ENCODE measurements around the gene DIDO1.
A peak's percentile ranks its signal among the peaks of the same experiment; 100 is the strongest.

Gene DIDO1

GRCh38 chr20:62926229-62927127 is at the start of gene DIDO1:
Gene DIDO1 (minus strand): TSS chr20:62926505.
- no peaks in the 10 kb centered on the region for H3K27me3 ChIP-seq (ENCODE audit: control insufficient read depth in 1 of 2, insufficient read depth in 2 of 2, low read length in 2 of 2)
- H3K36me3 ChIP-seq (ENCODE audit: insufficient read depth, low read length) = no peaks in the 10 kb centered on the region
- H3K4me1 ChIP-seq (ENCODE audit: insufficient read depth, low read length) = peaks cover 51% of the 10 kb centered on the region
- H3K9me3 ChIP-seq (ENCODE audit: low read length) = no peaks in the 10 kb centered on the region
- H3K4me3 ChIP-seq (ENCODE audit: low read depth in 1 of 2, low read length in 2 of 2) = peak within 1 kb of the TSS; percentile 89 to 90
- H3K27ac ChIP-seq (ENCODE audit: low read depth, low read length) = peak within 1 kb of the TSS; percentile 85
- H3K9ac ChIP-seq (ENCODE audit: low read length) = peak within 1 kb of the TSS; percentile 88

DNA sequence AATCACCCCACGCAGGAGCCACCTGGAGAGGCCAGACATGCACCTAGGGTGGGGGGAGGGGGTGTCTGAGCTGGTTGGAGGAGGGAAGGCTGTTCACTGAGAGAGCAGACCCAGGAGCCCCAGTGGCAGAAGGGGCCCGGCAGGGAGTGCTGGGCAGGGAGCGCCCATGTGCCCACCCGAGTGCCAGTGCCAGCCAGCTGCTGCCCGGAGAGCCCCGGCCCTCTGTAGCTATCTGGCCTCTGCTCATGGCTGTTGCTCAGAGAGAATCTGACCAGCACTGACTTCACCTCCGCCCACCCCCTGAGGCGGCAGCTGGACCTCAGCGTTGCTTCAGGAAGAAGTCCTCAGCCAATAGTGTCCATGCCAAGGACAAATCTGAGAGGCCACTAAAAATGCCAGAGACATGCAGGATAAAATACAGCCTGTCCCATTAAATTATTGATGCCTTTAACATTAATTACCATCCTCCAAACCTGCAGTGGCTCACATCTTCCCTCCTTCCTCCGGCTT is 49.0 kb upstream of the DIDO1 start:
- Histone ChIP-seq H3K4me3 (ENCODE audit: low read depth in 1 of 2, low read length in 2 of 2) (no peak overlapping the region), H3K27me3 (ENCODE audit: control insufficient read depth in 1 of 2, insufficient read depth in 2 of 2, low read length in 2 of 2) (peaks cover 37 to 96% of the 10 kb centered on the region in 2 donors), H3K27ac (ENCODE audit: low read depth, low read length) (no peak overlapping the region), H3K9ac (ENCODE audit: low read length) (no peak overlapping the region), H3K4me1 (ENCODE audit: insufficient read depth, low read length) (peaks cover 3% of the 10 kb centered on the region), H3K9me3 (ENCODE audit: low read length) (no peaks in the 10 kb centered on the region), H3K36me3 (ENCODE audit: insufficient read depth, low read length) (no peaks in the 10 kb centered on the region)

GRCh38 chr20:62972845-62973745 is 46.8 kb upstream of the DIDO1 start:
- H3K36me3 ChIP-seq (ENCODE audit: insufficient read depth, low read length) = no peaks in the 10 kb centered on the region
- H3K9ac ChIP-seq (ENCODE audit: low read length) = no peak overlapping the region
- peaks cover 27 to 85% of the 10 kb centered on the region in 2 donors for H3K27me3 ChIP-seq (ENCODE audit: control insufficient read depth in 1 of 2, insufficient read depth in 2 of 2, low read length in 2 of 2)
- peak overlapping the region in 1 of 2 donors; percentile 38 for H3K4me3 ChIP-seq (ENCODE audit: low read depth in 1 of 2, low read length in 2 of 2)
- H3K9me3 ChIP-seq (ENCODE audit: low read length) = no peaks in the 10 kb centered on the region
- no peak overlapping the region for H3K27ac ChIP-seq (ENCODE audit: low read depth, low read length)
- peaks cover 3% of the 10 kb centered on the region for H3K4me1 ChIP-seq (ENCODE audit: insufficient read depth, low read length)

- H3K4me3 ChIP-seq (ENCODE audit: low read depth in 1 of 2, low read length in 2 of 2) = peak overlapping the region in 1 of 2 donors; percentile 38
- no peak overlapping the region for H3K9ac ChIP-seq (ENCODE audit: low read length)
- peaks cover 27 to 78% of the 10 kb centered on the region in 2 donors for H3K27me3 ChIP-seq (ENCODE audit: control insufficient read depth in 1 of 2, insufficient read depth in 2 of 2, low read length in 2 of 2)
- no peaks in the 10 kb centered on the region for H3K9me3 ChIP-seq (ENCODE audit: low read length)
- H3K4me1 ChIP-seq (ENCODE audit: insufficient read depth, low read length) = peaks cover 3% of the 10 kb centered on the region
- no peaks in the 10 kb centered on the region for H3K36me3 ChIP-seq (ENCODE audit: insufficient read depth, low read length)
- no peak overlapping the region for H3K27ac ChIP-seq (ENCODE audit: low read depth, low read length)
Measured at GRCh38 chr20:62971950-62972844, 45.9 kb upstream of the DIDO1 start.

DNA sequence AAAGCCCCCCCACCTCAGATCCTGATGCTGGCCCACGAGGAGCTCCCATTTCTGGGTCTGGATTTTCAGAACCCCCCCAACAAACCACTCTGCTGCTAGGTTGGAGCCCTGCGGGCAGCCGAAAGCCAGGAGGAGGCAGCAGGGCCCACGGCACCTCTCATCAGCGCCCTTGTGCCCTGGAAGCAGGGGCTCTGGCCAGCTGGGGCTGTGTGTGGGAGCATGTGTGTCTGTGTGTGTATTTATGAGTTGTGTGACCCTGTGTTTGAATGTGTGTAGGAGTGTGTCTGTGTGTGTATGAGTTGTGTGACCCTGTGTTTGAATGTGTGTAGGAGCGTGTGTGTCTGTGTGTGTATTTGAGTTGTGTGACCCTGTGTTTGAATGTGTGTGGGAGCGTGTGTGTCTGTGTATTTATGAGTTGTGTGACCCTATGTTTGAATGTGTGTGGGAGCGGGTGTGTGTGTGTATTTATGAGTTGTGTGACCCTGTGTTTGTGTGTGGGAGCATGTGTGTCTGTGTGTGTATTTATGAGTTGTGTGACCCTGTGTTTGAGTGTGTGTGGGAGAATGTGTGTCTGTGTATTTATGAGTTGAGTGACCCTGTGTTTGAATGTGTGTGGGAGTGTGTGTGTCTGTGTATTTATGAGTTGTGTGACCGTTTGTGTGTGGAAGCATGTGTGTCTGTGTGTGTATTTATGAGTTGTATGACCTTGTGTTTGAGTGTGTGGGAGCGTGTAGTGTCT is 45.1 kb upstream of the DIDO1 start:
- Histone ChIP-seq H3K9ac (ENCODE audit: low read length) (no peak overlapping the region), H3K4me3 (ENCODE audit: low read depth in 1 of 2, low read length in 2 of 2) (no peak overlapping the region), H3K9me3 (ENCODE audit: low read length) (no peaks in the 10 kb centered on the region), H3K27ac (ENCODE audit: low read depth, low read length) (no peak overlapping the region), H3K27me3 (ENCODE audit: control insufficient read depth in 1 of 2, insufficient read depth in 2 of 2, low read length in 2 of 2) (peaks cover 27 to 70% of the 10 kb centered on the region in 2 donors), H3K36me3 (ENCODE audit: insufficient read depth, low read length) (no peaks in the 10 kb centered on the region), H3K4me1 (ENCODE audit: insufficient read depth, low read length) (peaks cover 3% of the 10 kb centered on the region)

GRCh38 chr20:62970307-62971210 is 44.3 kb upstream of the DIDO1 start:
- Histone ChIP-seq H3K27me3 (ENCODE audit: control insufficient read depth in 1 of 2, insufficient read depth in 2 of 2, low read length in 2 of 2) (peaks cover 26 to 62% of the 10 kb centered on the region in 2 donors), H3K9ac (ENCODE audit: low read length) (no peak overlapping the region), H3K9me3 (ENCODE audit: low read length) (no peaks in the 10 kb centered on the region), H3K36me3 (ENCODE audit: insufficient read depth, low read length) (no peaks in the 10 kb centered on the region), H3K27ac (ENCODE audit: low read depth, low read length) (no peak overlapping the region), H3K4me1 (ENCODE audit: insufficient read depth, low read length) (peaks cover 3% of the 10 kb centered on the region), H3K4me3 (ENCODE audit: low read depth in 1 of 2, low read length in 2 of 2) (no peak overlapping the region)

DNA sequence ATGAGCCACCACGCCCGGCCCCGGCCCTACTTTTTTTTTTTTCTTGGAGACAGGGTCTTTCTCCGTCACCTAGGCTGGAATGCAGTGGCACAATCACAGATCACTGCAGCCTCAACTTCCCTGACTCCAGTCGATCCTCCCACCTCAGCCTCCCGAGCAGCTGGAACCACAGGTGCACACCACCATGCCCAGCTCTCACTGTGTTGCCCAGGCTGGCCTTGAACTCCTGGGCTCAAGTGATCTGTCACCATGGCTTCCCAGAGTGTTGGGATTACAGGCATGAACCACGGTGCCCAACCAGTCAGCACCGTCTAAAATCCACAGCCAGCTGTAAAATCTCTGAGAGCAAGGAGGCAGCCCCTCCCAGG is 43.6 kb upstream of the DIDO1 start:
- no peaks in the 10 kb centered on the region for H3K9me3 ChIP-seq (ENCODE audit: low read length)
- no peaks in the 10 kb centered on the region for H3K36me3 ChIP-seq (ENCODE audit: insufficient read depth, low read length)
- no peak overlapping the region for H3K27ac ChIP-seq (ENCODE audit: low read depth, low read length)
- peaks cover 3% of the 10 kb centered on the region for H3K4me1 ChIP-seq (ENCODE audit: insufficient read depth, low read length)
- H3K27me3 ChIP-seq (ENCODE audit: control insufficient read depth in 1 of 2, insufficient read depth in 2 of 2, low read length in 2 of 2) = peaks cover 22 to 55% of the 10 kb centered on the region in 2 donors
- no peak overlapping the region for H3K9ac ChIP-seq (ENCODE audit: low read length)
- no peak overlapping the region for H3K4me3 ChIP-seq (ENCODE audit: low read depth in 1 of 2, low read length in 2 of 2)

DNA sequence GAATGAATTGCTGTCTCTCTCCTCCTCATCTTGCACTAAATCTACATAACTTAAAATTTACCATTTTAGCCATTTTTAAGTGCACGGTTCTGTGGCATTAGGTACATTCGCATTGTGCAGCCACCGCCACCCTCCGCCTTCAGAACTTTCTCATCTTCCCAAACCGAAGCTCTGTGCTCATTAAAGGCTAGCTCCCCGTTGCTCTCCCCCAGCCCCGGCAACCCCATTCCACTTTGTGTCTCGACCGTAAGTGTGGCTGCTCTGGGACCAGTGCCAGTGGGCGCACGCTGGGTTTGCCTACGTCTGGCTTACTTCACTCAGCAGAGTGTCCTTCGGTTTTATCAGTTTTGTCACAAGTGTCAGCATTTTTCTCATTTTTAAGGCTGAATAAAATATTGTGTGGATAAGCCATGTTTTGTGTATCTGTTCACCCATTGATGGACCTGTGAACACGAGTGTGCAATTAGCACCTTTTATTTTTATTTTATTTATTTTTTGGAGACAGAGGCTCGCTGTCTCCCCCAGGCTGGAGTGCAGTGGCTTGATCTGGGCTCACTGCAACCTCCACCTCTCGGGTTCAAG is 43.0 kb upstream of the DIDO1 start:
- H3K36me3 ChIP-seq (ENCODE audit: insufficient read depth, low read length) = no peaks in the 10 kb centered on the region
- no peak overlapping the region for H3K9ac ChIP-seq (ENCODE audit: low read length)
- H3K27ac ChIP-seq (ENCODE audit: low read depth, low read length) = no peak overlapping the region
- H3K27me3 ChIP-seq (ENCODE audit: control insufficient read depth in 1 of 2, insufficient read depth in 2 of 2, low read length in 2 of 2) = peaks cover 16 to 49% of the 10 kb centered on the region in 2 donors
- H3K9me3 ChIP-seq (ENCODE audit: low read length) = no peaks in the 10 kb centered on the region
- H3K4me1 ChIP-seq (ENCODE audit: insufficient read depth, low read length) = peaks cover 3% of the 10 kb centered on the region
- no peak overlapping the region for H3K4me3 ChIP-seq (ENCODE audit: low read depth in 1 of 2, low read length in 2 of 2)

DNA sequence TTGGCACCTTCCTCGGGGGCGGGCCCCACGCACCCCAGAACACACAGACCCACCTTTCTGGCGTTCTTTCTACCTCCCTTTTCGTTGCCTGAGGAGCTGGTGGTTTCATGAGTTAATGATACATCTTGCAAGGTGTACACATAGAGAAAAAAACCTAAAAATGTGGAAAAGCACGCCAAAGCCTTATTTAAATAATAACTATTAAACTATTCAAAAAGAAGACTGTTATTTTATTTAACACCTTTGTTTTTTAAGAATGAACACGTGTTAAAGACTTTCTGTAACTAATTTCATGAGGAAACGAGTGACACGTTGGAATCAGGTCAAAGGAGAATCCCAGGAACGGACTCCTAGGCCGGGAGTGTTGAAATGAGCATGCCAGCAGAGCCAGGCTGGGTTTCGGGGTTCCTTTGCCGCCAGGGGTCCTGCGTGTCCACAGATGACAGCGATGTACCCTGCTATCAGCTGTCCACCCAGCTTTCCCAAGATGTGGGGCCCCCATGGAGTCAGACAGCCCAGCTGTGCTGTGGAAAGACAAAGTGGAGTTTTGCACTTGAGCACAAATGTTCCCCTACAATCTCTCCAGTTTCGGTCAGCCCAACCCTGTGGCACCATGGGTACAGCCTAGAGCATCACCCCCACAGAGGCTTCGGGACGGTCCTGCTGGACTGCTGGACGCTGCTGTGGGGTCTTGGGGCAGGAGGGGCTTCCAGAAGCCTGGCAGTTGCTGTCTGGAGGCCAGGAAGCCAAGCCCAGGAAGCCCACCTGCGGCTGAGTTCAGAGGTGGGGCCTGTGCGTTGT is 42.3 kb upstream of the DIDO1 start:
- Histone ChIP-seq H3K4me3 (ENCODE audit: low read depth in 1 of 2, low read length in 2 of 2) (no peak overlapping the region), H3K4me1 (ENCODE audit: insufficient read depth, low read length) (peaks cover 3% of the 10 kb centered on the region), H3K9ac (ENCODE audit: low read length) (no peak overlapping the region), H3K27ac (ENCODE audit: low read depth, low read length) (no peak overlapping the region), H3K9me3 (ENCODE audit: low read length) (no peaks in the 10 kb centered on the region), H3K27me3 (ENCODE audit: control insufficient read depth in 1 of 2, insufficient read depth in 2 of 2, low read length in 2 of 2) (peaks cover 11 to 42% of the 10 kb centered on the region in 2 donors), H3K36me3 (ENCODE audit: insufficient read depth, low read length) (no peaks in the 10 kb centered on the region)
